ENCODE data around the gene PTPRG. TPM values are rescaled to one million over a fixed set of nuclear protein-coding genes. Genes with fewer than 3 reads are reported as not detected.

Gene PTPRG
- total RNA-seq, 1 experiment from 2014 or later = 32.1 TPM

DNA sequence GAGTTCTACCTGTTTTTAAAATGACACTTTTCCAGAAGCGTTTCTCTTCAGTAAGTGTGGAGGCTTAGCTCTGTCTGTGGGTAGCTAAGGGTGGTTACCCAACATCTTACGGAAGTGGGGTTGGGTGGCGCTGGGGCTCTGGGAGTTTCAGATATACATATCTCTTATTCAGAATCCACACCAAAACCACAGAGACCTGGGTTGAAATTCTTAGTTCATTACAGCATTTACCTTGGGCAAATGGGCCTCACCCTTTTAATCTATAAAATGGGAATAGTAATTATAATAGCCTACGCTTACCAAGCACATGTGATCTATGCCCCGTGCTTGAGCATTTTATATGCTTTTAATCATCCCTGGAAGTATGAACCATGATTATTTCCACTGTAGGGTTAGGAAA lies 9.4 kb downstream of the PTPRG start:
- Histone ChIP-seq H3K4me1 (ENCODE audit: control insufficient read depth in 1 of 2, insufficient read depth in 2 of 2, low read length in 2 of 2) (peaks cover 0 to 15% of the 10 kb centered on the region in 2 experiments; a peak in 3 of 4 replicates), H3K4me3 (replicated peaks in 1 of 2; ENCODE audit: low read depth in 1 of 2, low read length in 2 of 2) (no peak overlapping the region), H3K9ac (ENCODE audit: low read length) (no peak overlapping the region), H3K27ac (ENCODE audit: low read depth, low read length) (no peak overlapping the region), H2AFZ (ENCODE audit: low read depth, low read length, poor library complexity, severe bottlenecking) (no peak overlapping the region), H3K9me2 (ENCODE audit: insufficient read depth) (no peaks in the 10 kb centered on the region), H3K4me2 (ENCODE audit: low read length) (no peak overlapping the region), H3K27me3 (ENCODE audit: insufficient read depth, low read length) (no peaks in the 10 kb centered on the region), H3K79me2 (ENCODE audit: insufficient read depth, low read length) (peaks cover 95% of the 10 kb centered on the region), H3K36me3 (ENCODE audit: control insufficient read depth in 1 of 2, insufficient read depth in 2 of 2, low read length in 2 of 2) (no peaks in the 10 kb centered on the region), H3K9me3 (ENCODE audit: control insufficient read depth in 1 of 2, insufficient read depth in 1 of 2, low read depth in 1 of 2, low read length in 2 of 2) (no peaks in the 10 kb centered on the region; a peak in 1 of 4 replicates), H4K20me1 (ENCODE audit: insufficient read depth) (no peaks in the 10 kb centered on the region)
- TF ChIP-seq EZH2phosphoT487 (IDR thresholded peaks at IDR 0.05; ENCODE audit: borderline replicate concordance) (no peak), SIN3A (IDR thresholded peaks at IDR 0.05; ENCODE audit: low read depth) (no peak), TCF7L2 (IDR thresholded peaks at IDR 0.05; ENCODE audit: borderline replicate concordance, extremely low read depth, insufficient read depth, insufficient read length) (no peak)
- TF ChIP-seq, protein P1, sequence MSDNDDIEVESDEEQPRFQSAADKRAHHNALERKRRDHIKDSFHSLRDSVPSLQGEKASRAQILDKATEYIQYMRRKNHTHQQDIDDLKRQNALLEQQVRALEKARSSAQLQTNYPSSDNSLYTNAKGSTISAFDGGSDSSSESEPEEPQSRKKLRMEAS (IDR thresholded peaks at IDR 0.05) = no peak
- ChIA-PET CTCF (no interaction called here), RAD21 (ENCODE audit: low non-redundant PET in 1 of 2, low total read pairs in 2 of 2, uncharacterized antibody in 2 of 2, unreplicated experiment in 2 of 2) (no interaction called here), POLR2A (no interaction called here)
- intact Hi-C loops (cut with micrococcal nuclease) = no loop called here
- ATAC-seq = no peak
- BruUV-seq (replicated peaks) = no TSS peak
- no peak for DNase-seq (ENCODE audit: low read depth, low spot score)

DNA sequence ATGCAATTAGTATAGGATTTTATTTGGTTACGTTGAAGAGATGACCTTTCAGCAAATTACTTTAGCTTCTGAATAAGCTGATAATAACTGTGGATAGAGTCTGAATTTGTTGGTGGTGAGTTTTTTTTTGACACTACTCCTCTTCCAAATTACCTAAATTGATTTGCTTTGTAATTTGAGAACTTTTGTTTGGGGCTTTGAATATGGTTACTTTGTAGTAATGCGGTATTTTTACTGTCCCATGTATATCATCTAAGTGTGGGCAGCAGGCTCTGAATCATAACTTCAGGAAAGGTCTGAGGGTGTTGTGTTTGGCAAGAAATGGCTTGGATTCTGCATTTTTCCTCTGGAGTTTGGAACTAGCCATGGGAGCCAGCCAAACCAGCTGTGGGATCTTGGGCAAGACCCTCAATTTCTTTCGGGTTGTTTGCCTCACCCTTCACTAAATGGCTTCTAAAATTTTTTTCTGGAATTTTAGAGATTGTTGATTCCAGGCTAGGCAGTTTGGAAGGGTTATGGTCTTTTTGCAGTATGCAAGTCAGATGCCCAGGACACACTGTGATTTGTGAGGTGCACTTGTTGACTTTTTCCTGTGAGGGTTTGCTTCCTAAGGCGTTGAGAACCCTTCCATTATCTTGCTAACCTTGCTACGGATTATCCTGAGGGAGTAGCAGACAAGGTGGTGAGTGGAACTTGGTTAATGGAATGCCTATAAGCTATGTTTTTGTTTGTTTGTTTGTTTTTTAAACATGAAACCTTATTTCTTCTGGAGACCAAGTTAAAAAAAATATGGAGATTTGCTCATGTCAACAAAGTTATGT lies 10.4 kb downstream of the PTPRG start:
- no TSS peak for BruUV-seq (replicated peaks)
- Histone ChIP-seq H2AFZ (ENCODE audit: low read depth, low read length, poor library complexity, severe bottlenecking) (no peak overlapping the region), H3K9ac (ENCODE audit: low read length) (no peak overlapping the region), H3K9me2 (ENCODE audit: insufficient read depth) (no peaks in the 10 kb centered on the region), H3K36me3 (ENCODE audit: control insufficient read depth in 1 of 2, insufficient read depth in 2 of 2, low read length in 2 of 2) (no peaks in the 10 kb centered on the region), H3K4me2 (ENCODE audit: low read length) (no peak overlapping the region), H3K4me3 (replicated peaks in 1 of 2; ENCODE audit: low read depth in 1 of 2, low read length in 2 of 2) (no peak overlapping the region), H3K27me3 (ENCODE audit: insufficient read depth, low read length) (no peaks in the 10 kb centered on the region), H3K9me3 (ENCODE audit: control insufficient read depth in 1 of 2, insufficient read depth in 1 of 2, low read depth in 1 of 2, low read length in 2 of 2) (no peaks in the 10 kb centered on the region; a peak in 1 of 4 replicates), H4K20me1 (ENCODE audit: insufficient read depth) (no peaks in the 10 kb centered on the region), H3K79me2 (ENCODE audit: insufficient read depth, low read length) (peaks cover 94% of the 10 kb centered on the region), H3K27ac (ENCODE audit: low read depth, low read length) (no peak overlapping the region), H3K4me1 (ENCODE audit: control insufficient read depth in 1 of 2, insufficient read depth in 2 of 2, low read length in 2 of 2) (peaks cover 0 to 15% of the 10 kb centered on the region in 2 experiments; a peak in 3 of 4 replicates)
- ChIA-PET POLR2A (no interaction called here), CTCF (no interaction called here), RAD21 (ENCODE audit: low non-redundant PET in 1 of 2, low total read pairs in 2 of 2, uncharacterized antibody in 2 of 2, unreplicated experiment in 2 of 2) (no interaction called here)
- DNase-seq (ENCODE audit: low read depth, low spot score) (no peak), ATAC-seq (no peak)
- intact Hi-C loops (cut with micrococcal nuclease) = no loop called here
- TF ChIP-seq CBX3 (IDR thresholded peaks at IDR 0.05; ENCODE audit: low read depth) (no peak), EGR1 (IDR thresholded peaks at IDR 0.05; ENCODE audit: low read depth) (no peak), RAD21 (IDR thresholded peaks at IDR 0.05; ENCODE audit: low read depth) (no peak), EZH2 (IDR thresholded peaks at IDR 0.05) (no peak), ELF1 (IDR thresholded peaks at IDR 0.05; ENCODE audit: borderline replicate concordance, low read depth) (no peak), POLR2AphosphoS5 (IDR thresholded peaks at IDR 0.05; ENCODE audit: low read depth, low read length) (no peak), TCF7L2 (IDR thresholded peaks at IDR 0.05; ENCODE audit: borderline replicate concordance, extremely low read depth, insufficient read depth, insufficient read length) (no peak), YY1 (IDR thresholded peaks at IDR 0.05; ENCODE audit: extremely low read depth, insufficient replicate concordance, low read depth, low read length) (no peak), ZBTB33 (IDR thresholded peaks at IDR 0.05; ENCODE audit: extremely low read depth, insufficient replicate concordance, low read length) (no peak)
- TF ChIP-seq, protein P2, sequence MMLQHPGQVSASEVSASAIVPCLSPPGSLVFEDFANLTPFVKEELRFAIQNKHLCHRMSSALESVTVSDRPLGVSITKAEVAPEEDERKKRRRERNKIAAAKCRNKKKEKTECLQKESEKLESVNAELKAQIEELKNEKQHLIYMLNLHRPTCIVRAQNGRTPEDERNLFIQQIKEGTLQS (IDR thresholded peaks at IDR 0.05) = no peak
- TF ChIP-seq, protein P3, sequence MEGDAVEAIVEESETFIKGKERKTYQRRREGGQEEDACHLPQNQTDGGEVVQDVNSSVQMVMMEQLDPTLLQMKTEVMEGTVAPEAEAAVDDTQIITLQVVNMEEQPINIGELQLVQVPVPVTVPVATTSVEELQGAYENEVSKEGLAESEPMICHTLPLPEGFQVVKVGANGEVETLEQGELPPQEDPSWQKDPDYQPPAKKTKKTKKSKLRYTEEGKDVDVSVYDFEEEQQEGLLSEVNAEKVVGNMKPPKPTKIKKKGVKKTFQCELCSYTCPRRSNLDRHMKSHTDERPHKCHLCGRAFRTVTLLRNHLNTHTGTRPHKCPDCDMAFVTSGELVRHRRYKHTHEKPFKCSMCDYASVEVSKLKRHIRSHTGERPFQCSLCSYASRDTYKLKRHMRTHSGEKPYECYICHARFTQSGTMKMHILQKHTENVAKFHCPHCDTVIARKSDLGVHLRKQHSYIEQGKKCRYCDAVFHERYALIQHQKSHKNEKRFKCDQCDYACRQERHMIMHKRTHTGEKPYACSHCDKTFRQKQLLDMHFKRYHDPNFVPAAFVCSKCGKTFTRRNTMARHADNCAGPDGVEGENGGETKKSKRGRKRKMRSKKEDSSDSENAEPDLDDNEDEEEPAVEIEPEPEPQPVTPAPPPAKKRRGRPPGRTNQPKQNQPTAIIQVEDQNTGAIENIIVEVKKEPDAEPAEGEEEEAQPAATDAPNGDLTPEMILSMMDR (IDR thresholded peaks at IDR 0.05 in 2 of 3, conservative IDR thresholded peaks at IDR 0.05 in 1 of 3; ENCODE audit: borderline replicate concordance in 1 of 3, insufficient read depth in 1 of 3, low read depth in 2 of 3, low read length in 2 of 3) = no peak
- TF ChIP-seq, protein P1 (IDR thresholded peaks at IDR 0.05) = no peak
